HepG2 (cell line): ENCODE measurements around the gene TMEM8B. TPM values are rescaled to one million over a fixed set of nuclear protein-coding genes. Genes with fewer than 3 reads are reported as not detected.
A peak's percentile ranks its signal among the peaks of the same experiment; 100 is the strongest.

Experiments used
- ARNT2 ChIP-seq: sonication (generic); formaldehyde crosslinking; IDR thresholded peaks from 2 replicates; pipeline ENCODE4 v1.8.0; 2022; ENCODE audit warnings: mild to moderate bottlenecking, low read depth, missing genetic modification reagents, moderate library complexity
- BATF2 ChIP-seq: sonication (generic); formaldehyde crosslinking; IDR thresholded peaks from 2 replicates; pipeline ENCODE4 v1.8.0; 2022; ENCODE audit warnings: mild to moderate bottlenecking, missing genetic modification reagents, moderate library complexity
- FOXO4 ChIP-seq: sonication (generic); formaldehyde crosslinking; conservative IDR thresholded peaks from 2 replicates; pipeline ENCODE4 v1.8.1; 2023; ENCODE audit warnings: missing genetic modification reagents
- GATAD2A ChIP-seq: IDR thresholded peaks from 2 replicates; pipeline ENCODE4 v1.6.1; 2016
- HHEX ChIP-seq: IDR thresholded peaks from 2 replicates; pipeline ENCODE4 v1.6.1; 2016; ENCODE audit warnings: control low read depth
- HNF4G ChIP-seq, 2 experiments: sonication (generic) in 1 of 2; formaldehyde crosslinking in 1 of 2; IDR thresholded peaks; 2 replicates each; pipeline versions ENCODE4 v1.4.0 to v1.6.1; 2011 to 2020; ENCODE audit warnings: borderline replicate concordance in 2 of 2, low read depth in 2 of 2, mild to moderate bottlenecking in 2 of 2, low read length in 1 of 2, missing genetic modification reagents in 1 of 2, moderate library complexity in 1 of 2
- IRF2 ChIP-seq: IDR thresholded peaks from 2 replicates; pipeline ENCODE4 v1.6.1; 2018; ENCODE audit warnings: missing genetic modification reagents, missing compliant biosample characterization
- NFYB ChIP-seq: sonication (generic); formaldehyde crosslinking; IDR thresholded peaks from 2 replicates; pipeline ENCODE4 v1.4.0; 2020; ENCODE audit warnings: missing genetic modification reagents
- NR0B2 ChIP-seq: sonication (generic); formaldehyde crosslinking; IDR thresholded peaks from 2 replicates; pipeline ENCODE4 v1.4.0; 2020; ENCODE audit warnings: mild to moderate bottlenecking, missing genetic modification reagents
- TEF ChIP-seq: sonication (generic); formaldehyde crosslinking; IDR thresholded peaks from 2 replicates; pipeline ENCODE4 v1.5.0; 2020; ENCODE audit warnings: missing genetic modification reagents
- TFDP1 ChIP-seq: IDR thresholded peaks from 2 replicates; pipeline ENCODE4 v1.6.1; 2016; ENCODE audit warnings: missing compliant biosample characterization, missing genetic modification reagents, borderline replicate concordance
- TSC22D2 ChIP-seq: sonication (generic); formaldehyde crosslinking; IDR thresholded peaks from 2 replicates; pipeline ENCODE4 v1.5.1; 2020; ENCODE audit warnings: missing genetic modification reagents, mild to moderate bottlenecking, borderline replicate concordance
- ZBTB34 ChIP-seq: sonication (generic); formaldehyde crosslinking; IDR thresholded peaks from 2 replicates; pipeline ENCODE4 v1.8.0; 2022; ENCODE audit warnings: mild to moderate bottlenecking, missing genetic modification reagents
- ZC3H13 ChIP-seq: sonication (generic); formaldehyde crosslinking; IDR thresholded peaks from 2 replicates; pipeline ENCODE4 v1.8.1; 2023; ENCODE audit warnings: mild to moderate bottlenecking, missing genetic modification reagents, moderate library complexity
- ZKSCAN1 ChIP-seq: fragments of 150-350 bp; IDR thresholded peaks from 2 replicates; pipeline ENCODE4 v1.6.1; 2014; ENCODE audit warnings: low read length
- ZMAT3 ChIP-seq: sonication (generic); formaldehyde crosslinking; conservative IDR thresholded peaks from 2 replicates; pipeline ENCODE4 v1.7.0; 2021; ENCODE audit warnings: missing genetic modification reagents
- ZNF12 ChIP-seq: sonication (generic); formaldehyde crosslinking; IDR thresholded peaks from 2 replicates; pipeline ENCODE4 v1.5.0; 2020; ENCODE audit warnings: missing genetic modification reagents
- ZNF276 ChIP-seq: sonication (generic); formaldehyde crosslinking; IDR thresholded peaks from 2 replicates; pipeline ENCODE4 v1.4.0; 2020; ENCODE audit warnings: mild to moderate bottlenecking, low read depth, missing genetic modification reagents
- ZNF501 ChIP-seq: sonication (generic); formaldehyde crosslinking; IDR thresholded peaks from 2 replicates; pipeline ENCODE4 v1.5.1; 2020; ENCODE audit warnings: mild to moderate bottlenecking, moderate library complexity, missing genetic modification reagents
- ZNF629 ChIP-seq: sonication (generic); formaldehyde crosslinking; conservative IDR thresholded peaks from 2 replicates; pipeline ENCODE4 v1.5.0; 2020; ENCODE audit warnings: missing genetic modification reagents
- polyA plus RNA-seq, 8 experiments: library from polyadenylated mRNA; depleted of rRNA in 3 of 8; stranded (reverse) in 7 of 8; unstranded in 1 of 8; fragments of >200 nt; fragmentation: Illumina TruSeq in 4 of 8; extraction: Trizol in 4 of 8; gene quantifications; 2 replicates each; pipeline versions ENCODE4 v1.2.1 to v1.2.3, GENCODE V29; 2011 to 2016; ENCODE audit warnings: low read depth in 4 of 8, missing spikeins in 1 of 8, mixed read lengths in 1 of 8; ENCODE audit not compliant: insufficient read depth in 1 of 8
- total RNA-seq, 5 experiments: library from RNA; depleted of rRNA; stranded (reverse); fragments of >200 nt; fragmentation: Illumina TruSeq; extraction: Trizol; gene quantifications; 2 replicates each; pipeline ENCODE4 v1.2.3, GENCODE V29; 2016; ENCODE audit warnings: low read depth in 1 of 5

Gene TMEM8B
- total and polyA plus RNA-seq, 2 of the 13 experiments (the other 11 are each of a cell fraction or from before 2014, with no cell fraction given) = 2.1 to 2.7 TPM

GRCh38 chr9:35814841-35815543 is 14.0 kb upstream of the TMEM8B start, which contains the start of gene HINT2 (continued):
- TF ChIP-seq ZBTB34 (CRISPR knock-in tag) (no peak), BATF2 (CRISPR knock-in tag) (no peak), IRF2 (CRISPR knock-in tag) (no peak; the same call in 1 of the 2 replicates), HNF4G (IDR thresholded peaks at IDR 0.05; ENCODE audit: borderline replicate concordance, low read depth, low read length) (no peak), HNF4G (CRISPR knock-in tag; IDR thresholded peaks at IDR 0.05; ENCODE audit: borderline replicate concordance, low read depth) (no peak; the same call in 1 of the 2 replicates), ARNT2 (CRISPR knock-in tag) (peak; percentile 34; the same call in 1 of the 2 replicates), NFYB (peak; percentile 89), FOXO4 (no peak), ZNF276 (no peak), ZNF501 (peak; percentile 89), ZKSCAN1 (no peak), TFDP1 (CRISPR knock-in tag) (no peak; the same call in 1 of the 2 replicates), ZNF629 (CRISPR knock-in tag) (no peak), GATAD2A (CRISPR knock-in tag) (no peak), HHEX (CRISPR knock-in tag) (no peak), ZC3H13 (peak; percentile 79; the same call in 1 of the 2 replicates), ZMAT3 (peak; percentile 74), ZNF12 (CRISPR knock-in tag) (no peak), NR0B2 (CRISPR knock-in tag) (no peak), TEF (CRISPR knock-in tag) (no peak), TSC22D2 (CRISPR knock-in tag) (no peak)
